ENCODE data around the gene CARTPT. TPM values are rescaled to one million over a fixed set of nuclear protein-coding genes. Genes with fewer than 3 reads are reported as not detected.

CARTPT gene
- total and polyA plus RNA-seq, 2 of the 8 experiments (the other 6 are each of a cell fraction or from before 2014, with no cell fraction given) = not detected

GRCh38 chr5:71734141-71734540 is 15.1 kb downstream of the CARTPT start:
- Histone ChIP-seq H3K4me1 (replicated peaks in 1 of 4; ENCODE audit: control insufficient read depth in 3 of 4, insufficient read depth in 4 of 4, low read length in 3 of 4) (no peaks in the 10 kb centered on the region), H3K4me3 (ENCODE audit: extremely low read depth in 1 of 4, insufficient read depth in 2 of 4, low read depth in 3 of 4, low read length in 4 of 4) (no peak overlapping the region), H2AK5ac (ENCODE audit: low read depth, low read length) (no peak overlapping the region), H2BK20ac (ENCODE audit: low read length) (no peak overlapping the region), H3K27ac (ENCODE audit: low read depth, low read length) (no peak overlapping the region), H3K56ac (replicated peaks; ENCODE audit: insufficient read length, low read depth, low read length) (no peak overlapping the region), H3K23me2 (ENCODE audit: low read depth, low read length) (no peaks in the 10 kb centered on the region), H4K5ac (ENCODE audit: insufficient read length, low read depth, low read length) (no peak overlapping the region), H3K23ac (ENCODE audit: insufficient read length) (no peak overlapping the region), H3K9me3 (ENCODE audit: insufficient read depth in 2 of 2, low read depth in 1 of 2, low read length in 1 of 2) (no peaks in the 10 kb centered on the region), H2BK12ac (ENCODE audit: low read depth, low read length) (no peak overlapping the region), H3K79me1 (ENCODE audit: low read depth, low read length) (no peaks in the 10 kb centered on the region), H2BK120ac (replicated peaks; ENCODE audit: low read depth, low read length) (no peak overlapping the region), H3K79me2 (ENCODE audit: control insufficient read depth in 1 of 2, insufficient read depth in 2 of 2, low read length in 2 of 2) (no peaks in the 10 kb centered on the region), H4K20me1 (replicated peaks in 1 of 2; ENCODE audit: control insufficient read depth in 1 of 2, insufficient read depth in 2 of 2, low read length in 2 of 2) (no peaks in the 10 kb centered on the region), H2AFZ (ENCODE audit: low read length) (no peak overlapping the region), H3K4me2 (ENCODE audit: insufficient read depth in 1 of 2, low read depth in 2 of 2, low read length in 2 of 2) (no peak overlapping the region), H4K8ac (ENCODE audit: extremely low read depth, insufficient read depth, low read length) (no peak overlapping the region), H2BK5ac (ENCODE audit: low read depth, low read length) (no peak overlapping the region), H4K91ac (replicated peaks; ENCODE audit: insufficient read length, low read length) (no peak overlapping the region), H2BK15ac (ENCODE audit: low read length) (no peak overlapping the region), H3K27me3 (replicated peaks in 1 of 4; ENCODE audit: control insufficient read depth in 3 of 4, extremely low read depth in 1 of 4, insufficient read depth in 3 of 4, low read length in 3 of 4) (no peaks in the 10 kb centered on the region), H3K36me3 (ENCODE audit: control insufficient read depth in 2 of 4, insufficient read depth in 4 of 4, low read length in 3 of 4) (no peaks in the 10 kb centered on the region), H3K14ac (ENCODE audit: insufficient read length) (no peak overlapping the region), H3K9ac (replicated peaks in 1 of 4; ENCODE audit: extremely low read depth in 1 of 4, low read depth in 3 of 4, low read length in 3 of 4) (no peak overlapping the region), H3K4ac (replicated peaks; ENCODE audit: insufficient read length, low read depth, low read length) (no peak overlapping the region), H3K18ac (ENCODE audit: extremely low read depth, low read length) (no peak overlapping the region)
- POLR2A ChIA-PET (ENCODE audit: partially characterized antibody) = no interaction called here
- FAIRE-seq (no peak), DNase-seq (ENCODE audit: low read depth in 1 of 2, low spot score in 2 of 2) (no peak)
- TF ChIP-seq SIRT6 (IDR thresholded peaks at IDR 0.05; ENCODE audit: low read length) = no peak
- TF ChIP-seq, protein P1, sequence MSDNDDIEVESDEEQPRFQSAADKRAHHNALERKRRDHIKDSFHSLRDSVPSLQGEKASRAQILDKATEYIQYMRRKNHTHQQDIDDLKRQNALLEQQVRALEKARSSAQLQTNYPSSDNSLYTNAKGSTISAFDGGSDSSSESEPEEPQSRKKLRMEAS (IDR thresholded peaks at IDR 0.05) = no peak
- TF ChIP-seq GTF2F1 (IDR thresholded peaks at IDR 0.05; ENCODE audit: borderline replicate concordance, low read depth, low read length) = no peak
- no peak for TF ChIP-seq RXRA (IDR thresholded peaks at IDR 0.05; ENCODE audit: insufficient read depth, low read depth, low read length)
- no peak for TF ChIP-seq POLR2A (IDR thresholded peaks at IDR 0.05; ENCODE audit: control extremely low read depth in 1 of 2, low read depth in 2 of 2, low read length in 2 of 2)
- TF ChIP-seq USF2 (IDR thresholded peaks at IDR 0.05; ENCODE audit: low read length) = no peak
- TF ChIP-seq KDM4A (IDR thresholded peaks at IDR 0.05; ENCODE audit: low read depth, low read length, severe bottlenecking) = no peak
- TF ChIP-seq SIN3A (conservative IDR thresholded peaks at IDR 0.05 in 1 of 2, IDR thresholded peaks at IDR 0.05 in 1 of 2; ENCODE audit: low read depth in 1 of 2, low read length in 2 of 2) = no peak
- no peak for TF ChIP-seq CHD2 (IDR thresholded peaks at IDR 0.05; ENCODE audit: low read length)
- TF ChIP-seq MAFK (IDR thresholded peaks at IDR 0.05; ENCODE audit: low read depth, low read length) = no peak
- no peak for TF ChIP-seq POU5F1 (IDR thresholded peaks at IDR 0.05; ENCODE audit: low read depth, low read length)
- TF ChIP-seq FOSL1 (IDR thresholded peaks at IDR 0.05; ENCODE audit: insufficient read depth, low read depth, low read length) = no peak
- CTCF ChIA-PET (ENCODE audit: partially characterized antibody) = no interaction called here

Data from H1 (cell line).